ENCODE data around the gene JSRP1. TPM values are rescaled to one million over a fixed set of nuclear protein-coding genes. Genes with fewer than 3 reads are reported as not detected.

The JSRP1 gene
- total and polyA plus RNA-seq, 2 experiments from 2014 or later = 2.4 to 3.1 TPM

DNA sequence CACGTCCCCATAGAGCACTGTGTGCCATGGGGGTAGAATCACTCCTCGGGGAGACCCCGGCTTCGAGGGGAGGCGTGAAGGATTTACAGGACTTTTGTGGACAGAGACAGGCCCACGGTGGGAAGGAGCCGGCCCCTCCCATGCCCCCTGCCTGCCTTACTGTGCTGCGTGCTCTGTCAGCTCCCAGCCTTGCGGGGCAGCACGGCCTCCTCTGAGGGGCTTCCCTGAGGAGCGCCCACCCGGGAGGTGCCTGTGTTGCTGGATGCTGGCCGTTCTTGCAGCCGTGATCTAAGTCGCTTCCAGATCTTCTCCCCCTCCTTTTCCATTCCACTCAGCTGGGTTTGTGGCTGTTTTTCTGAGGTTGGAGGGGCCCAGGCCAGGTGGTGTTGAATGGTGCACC lies 49.2 kb downstream of the JSRP1 start (continued):
- TF ChIP-seq, protein P1, sequence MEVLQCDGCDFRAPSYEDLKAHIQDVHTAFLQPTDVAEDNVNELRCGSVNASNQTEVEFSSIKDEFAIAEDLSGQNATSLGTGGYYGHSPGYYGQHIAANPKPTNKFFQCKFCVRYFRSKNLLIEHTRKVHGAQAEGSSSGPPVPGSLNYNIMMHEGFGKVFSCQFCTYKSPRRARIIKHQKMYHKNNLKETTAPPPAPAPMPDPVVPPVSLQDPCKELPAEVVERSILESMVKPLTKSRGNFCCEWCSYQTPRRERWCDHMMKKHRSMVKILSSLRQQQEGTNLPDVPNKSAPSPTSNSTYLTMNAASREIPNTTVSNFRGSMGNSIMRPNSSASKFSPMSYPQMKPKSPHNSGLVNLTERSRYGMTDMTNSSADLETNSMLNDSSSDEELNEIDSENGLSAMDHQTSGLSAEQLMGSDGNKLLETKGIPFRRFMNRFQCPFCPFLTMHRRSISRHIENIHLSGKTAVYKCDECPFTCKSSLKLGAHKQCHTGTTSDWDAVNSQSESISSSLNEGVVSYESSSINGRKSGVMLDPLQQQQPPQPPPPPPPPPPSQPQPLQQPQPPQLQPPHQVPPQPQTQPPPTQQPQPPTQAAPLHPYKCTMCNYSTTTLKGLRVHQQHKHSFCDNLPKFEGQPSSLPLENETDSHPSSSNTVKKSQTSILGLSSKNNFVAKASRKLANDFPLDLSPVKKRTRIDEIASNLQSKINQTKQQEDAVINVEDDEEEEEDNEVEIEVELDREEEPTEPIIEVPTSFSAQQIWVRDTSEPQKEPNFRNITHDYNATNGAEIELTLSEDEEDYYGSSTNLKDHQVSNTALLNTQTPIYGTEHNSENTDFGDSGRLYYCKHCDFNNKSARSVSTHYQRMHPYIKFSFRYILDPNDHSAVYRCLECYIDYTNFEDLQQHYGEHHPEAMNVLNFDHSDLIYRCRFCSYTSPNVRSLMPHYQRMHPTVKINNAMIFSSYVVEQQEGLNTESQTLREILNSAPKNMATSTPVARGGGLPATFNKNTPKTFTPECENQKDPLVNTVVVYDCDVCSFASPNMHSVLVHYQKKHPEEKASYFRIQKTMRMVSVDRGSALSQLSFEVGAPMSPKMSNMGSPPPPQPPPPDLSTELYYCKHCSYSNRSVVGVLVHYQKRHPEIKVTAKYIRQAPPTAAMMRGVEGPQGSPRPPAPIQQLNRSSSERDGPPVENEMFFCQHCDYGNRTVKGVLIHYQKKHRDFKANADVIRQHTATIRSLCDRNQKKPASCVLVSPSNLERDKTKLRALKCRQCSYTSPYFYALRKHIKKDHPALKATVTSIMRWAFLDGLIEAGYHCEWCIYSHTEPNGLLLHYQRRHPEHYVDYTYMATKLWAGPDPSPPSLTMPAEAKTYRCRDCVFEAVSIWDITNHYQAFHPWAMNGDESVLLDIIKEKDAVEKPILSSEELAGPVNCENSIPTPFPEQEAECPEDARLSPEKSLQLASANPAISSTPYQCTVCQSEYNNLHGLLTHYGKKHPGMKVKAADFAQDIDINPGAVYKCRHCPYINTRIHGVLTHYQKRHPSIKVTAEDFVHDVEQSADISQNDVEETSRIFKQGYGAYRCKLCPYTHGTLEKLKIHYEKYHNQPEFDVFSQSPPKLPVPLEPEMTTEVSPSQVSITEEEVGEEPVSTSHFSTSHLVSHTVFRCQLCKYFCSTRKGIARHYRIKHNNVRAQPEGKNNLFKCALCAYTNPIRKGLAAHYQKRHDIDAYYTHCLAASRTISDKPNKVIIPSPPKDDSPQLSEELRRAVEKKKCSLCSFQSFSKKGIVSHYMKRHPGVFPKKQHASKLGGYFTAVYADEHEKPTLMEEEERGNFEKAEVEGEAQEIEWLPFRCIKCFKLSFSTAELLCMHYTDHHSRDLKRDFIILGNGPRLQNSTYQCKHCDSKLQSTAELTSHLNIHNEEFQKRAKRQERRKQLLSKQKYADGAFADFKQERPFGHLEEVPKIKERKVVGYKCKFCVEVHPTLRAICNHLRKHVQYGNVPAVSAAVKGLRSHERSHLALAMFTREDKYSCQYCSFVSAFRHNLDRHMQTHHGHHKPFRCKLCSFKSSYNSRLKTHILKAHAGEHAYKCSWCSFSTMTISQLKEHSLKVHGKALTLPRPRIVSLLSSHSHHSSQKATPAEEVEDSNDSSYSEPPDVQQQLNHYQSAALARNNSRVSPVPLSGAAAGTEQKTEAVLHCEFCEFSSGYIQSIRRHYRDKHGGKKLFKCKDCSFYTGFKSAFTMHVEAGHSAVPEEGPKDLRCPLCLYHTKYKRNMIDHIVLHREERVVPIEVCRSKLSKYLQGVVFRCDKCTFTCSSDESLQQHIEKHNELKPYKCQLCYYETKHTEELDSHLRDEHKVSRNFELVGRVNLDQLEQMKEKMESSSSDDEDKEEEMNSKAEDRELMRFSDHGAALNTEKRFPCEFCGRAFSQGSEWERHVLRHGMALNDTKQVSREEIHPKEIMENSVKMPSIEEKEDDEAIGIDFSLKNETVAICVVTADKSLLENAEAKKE (CRISPR knock-in tag; IDR thresholded peaks at IDR 0.05) = no peak
- no peak for TF ChIP-seq ZNF331 (CRISPR knock-in tag; IDR thresholded peaks at IDR 0.05; ENCODE audit: low read depth)
- no peak for TF ChIP-seq STAT1 (IDR thresholded peaks at IDR 0.05; ENCODE audit: unreplicated experiment)
- no peak for TF ChIP-seq ZNF114 (CRISPR knock-in tag; IDR thresholded peaks at IDR 0.05)
- TF ChIP-seq, protein P2, sequence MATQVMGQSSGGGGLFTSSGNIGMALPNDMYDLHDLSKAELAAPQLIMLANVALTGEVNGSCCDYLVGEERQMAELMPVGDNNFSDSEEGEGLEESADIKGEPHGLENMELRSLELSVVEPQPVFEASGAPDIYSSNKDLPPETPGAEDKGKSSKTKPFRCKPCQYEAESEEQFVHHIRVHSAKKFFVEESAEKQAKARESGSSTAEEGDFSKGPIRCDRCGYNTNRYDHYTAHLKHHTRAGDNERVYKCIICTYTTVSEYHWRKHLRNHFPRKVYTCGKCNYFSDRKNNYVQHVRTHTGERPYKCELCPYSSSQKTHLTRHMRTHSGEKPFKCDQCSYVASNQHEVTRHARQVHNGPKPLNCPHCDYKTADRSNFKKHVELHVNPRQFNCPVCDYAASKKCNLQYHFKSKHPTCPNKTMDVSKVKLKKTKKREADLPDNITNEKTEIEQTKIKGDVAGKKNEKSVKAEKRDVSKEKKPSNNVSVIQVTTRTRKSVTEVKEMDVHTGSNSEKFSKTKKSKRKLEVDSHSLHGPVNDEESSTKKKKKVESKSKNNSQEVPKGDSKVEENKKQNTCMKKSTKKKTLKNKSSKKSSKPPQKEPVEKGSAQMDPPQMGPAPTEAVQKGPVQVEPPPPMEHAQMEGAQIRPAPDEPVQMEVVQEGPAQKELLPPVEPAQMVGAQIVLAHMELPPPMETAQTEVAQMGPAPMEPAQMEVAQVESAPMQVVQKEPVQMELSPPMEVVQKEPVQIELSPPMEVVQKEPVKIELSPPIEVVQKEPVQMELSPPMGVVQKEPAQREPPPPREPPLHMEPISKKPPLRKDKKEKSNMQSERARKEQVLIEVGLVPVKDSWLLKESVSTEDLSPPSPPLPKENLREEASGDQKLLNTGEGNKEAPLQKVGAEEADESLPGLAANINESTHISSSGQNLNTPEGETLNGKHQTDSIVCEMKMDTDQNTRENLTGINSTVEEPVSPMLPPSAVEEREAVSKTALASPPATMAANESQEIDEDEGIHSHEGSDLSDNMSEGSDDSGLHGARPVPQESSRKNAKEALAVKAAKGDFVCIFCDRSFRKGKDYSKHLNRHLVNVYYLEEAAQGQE (IDR thresholded peaks at IDR 0.05; ENCODE audit: unreplicated experiment) = no peak
- TF ChIP-seq EZH2 (IDR thresholded peaks at IDR 0.05; ENCODE audit: low read depth, unreplicated experiment) = no peak
- no peak for TF ChIP-seq JUNB (IDR thresholded peaks at IDR 0.05; ENCODE audit: unreplicated experiment)
- no peak for TF ChIP-seq EZH2phosphoT487 (IDR thresholded peaks at IDR 0.05; ENCODE audit: unreplicated experiment)

All from GM23338 (cell line).